KOPT-K1 (cell line): ENCODE measurements around the gene HIVEP3.

Source experiments
- H3K27ac ChIP-seq: fragments of 200-600 bp; sonication (generic); 2 replicates; pipeline ENCODE4 v1.5.1; 2016; ENCODE audit warnings: antibody characterized with exemption, mild to moderate bottlenecking, low read depth, low read length; ENCODE audit not compliant: poor library complexity, severe bottlenecking
- H3K36me3 ChIP-seq: fragments of 200-600 bp; sonication (generic); 2 replicates; pipeline ENCODE4 v1.5.1; 2017; ENCODE audit warnings: antibody characterized with exemption, mild to moderate bottlenecking, low read length, moderate library complexity; ENCODE audit not compliant: insufficient read depth
- H3K9me3 ChIP-seq: fragments of 200-600 bp; sonication (generic); 2 replicates; pipeline ENCODE4 v1.5.1; 2017; ENCODE audit warnings: antibody characterized with exemption, low read length, mild to moderate bottlenecking; ENCODE audit not compliant: insufficient read depth, poor library complexity, severe bottlenecking

HIVEP3 gene

GRCh38 chr1:41613689-41614574, 304.8 kb downstream of the HIVEP3 start:
- H3K36me3 ChIP-seq = 0 out of 2 replicates have a peak, but pooled peaks cover 4% of the 10 kb centered on the region
- H3K27ac ChIP-seq = no peak overlapping the region

GRCh38 chr1:41612953-41613352, 305.8 kb downstream of the HIVEP3 start:
- Histone ChIP-seq H3K9me3 (no peaks in the 10 kb centered on the region), H3K36me3 (0 out of 2 replicates have a peak, but pooled peaks cover 4% of the 10 kb centered on the region), H3K27ac (no peak overlapping the region)

More at GRCh38 chr1:41613689-41614574, 304.8 kb downstream of the HIVEP3 start:
- H3K9me3 ChIP-seq = no peaks in the 10 kb centered on the region

- Histone ChIP-seq H3K27ac (no peak overlapping the region), H3K9me3 (no peaks in the 10 kb centered on the region), H3K36me3 (0 out of 2 replicates have a peak, but pooled peaks cover under 1% of the 10 kb centered on the region)
These were observed 306.7 kb downstream of the HIVEP3 start for GRCh38 chr1:41611932-41612450.

GRCh38 chr1:41611068-41611931, 307.4 kb downstream of the HIVEP3 start:
- Histone ChIP-seq H3K27ac (no peak overlapping the region), H3K9me3 (no peaks in the 10 kb centered on the region)

GRCh38 chr1:41610361-41610760, 308.4 kb downstream of the HIVEP3 start:
- no peak overlapping the region for H3K27ac ChIP-seq
- H3K9me3 ChIP-seq = no peaks in the 10 kb centered on the region
- no peaks in the 10 kb centered on the region for H3K36me3 ChIP-seq

More at GRCh38 chr1:41611068-41611931, 307.4 kb downstream of the HIVEP3 start:
- H3K36me3 ChIP-seq = no peaks in the 10 kb centered on the region

GRCh38 chr1:41609166-41609883, 309.4 kb downstream of the HIVEP3 start:
- Histone ChIP-seq H3K27ac (no peak overlapping the region), H3K36me3 (no peaks in the 10 kb centered on the region)

GRCh38 chr1:41608211-41608610, 310.5 kb downstream of the HIVEP3 start:
- no peaks in the 10 kb centered on the region for H3K36me3 ChIP-seq

More at GRCh38 chr1:41609166-41609883, 309.4 kb downstream of the HIVEP3 start:
- H3K9me3 ChIP-seq = no peaks in the 10 kb centered on the region

GRCh38 chr1:41607808-41608207, 310.9 kb downstream of the HIVEP3 start:
- no peaks in the 10 kb centered on the region for H3K36me3 ChIP-seq
- no peaks in the 10 kb centered on the region for H3K9me3 ChIP-seq
- no peak overlapping the region for H3K27ac ChIP-seq

More at GRCh38 chr1:41608211-41608610, 310.5 kb downstream of the HIVEP3 start:
- Histone ChIP-seq H3K27ac (no peak overlapping the region), H3K9me3 (no peaks in the 10 kb centered on the region)

GRCh38 chr1:41599912-41600311, 318.8 kb downstream of the HIVEP3 start:
- Histone ChIP-seq H3K9me3 (peaks cover 15% of the 10 kb centered on the region), H3K36me3 (no peaks in the 10 kb centered on the region), H3K27ac (no peak overlapping the region)

- H3K27ac ChIP-seq = no peak overlapping the region
- H3K9me3 ChIP-seq = peaks cover 15% of the 10 kb centered on the region
- no peaks in the 10 kb centered on the region for H3K36me3 ChIP-seq
These were observed 320.4 kb downstream of the HIVEP3 start for GRCh38 chr1:41598325-41598724.

GRCh38 chr1:41592451-41593125, 326.1 kb downstream of the HIVEP3 start:
- Histone ChIP-seq H3K36me3 (no peaks in the 10 kb centered on the region), H3K27ac (no peak overlapping the region), H3K9me3 (no peaks in the 10 kb centered on the region)

- no peak overlapping the region for H3K27ac ChIP-seq
- no peaks in the 10 kb centered on the region for H3K9me3 ChIP-seq
- no peaks in the 10 kb centered on the region for H3K36me3 ChIP-seq
These were observed 326.8 kb downstream of the HIVEP3 start for GRCh38 chr1:41591891-41592290.

GRCh38 chr1:41590331-41590730, 328.4 kb downstream of the HIVEP3 start:
- Histone ChIP-seq H3K9me3 (no peaks in the 10 kb centered on the region), H3K36me3 (no peaks in the 10 kb centered on the region), H3K27ac (no peak overlapping the region)

GRCh38 chr1:41589395-41589794, 329.3 kb downstream of the HIVEP3 start:
- Histone ChIP-seq H3K9me3 (no peaks in the 10 kb centered on the region), H3K27ac (no peak overlapping the region), H3K36me3 (peaks cover 8% of the 10 kb centered on the region; the same call in 1 of the 2 replicates)
